OCI-LY3 (cell line): ENCODE measurements around the gene MCTP2.

Source experiments
- EZH2phosphoT487 ChIP-seq: fragments of 200-600 bp; shearing (Covaris generic); IDR thresholded peaks from 2 replicates; pipeline ENCODE4 v1.6.1; 2018; ENCODE audit warnings: antibody characterized with exemption, mixed run types, low read depth
- TF ChIP-seq, protein P1 (sequence below): fragments of 200-600, 300-600 bp; sonication (generic); IDR thresholded peaks from 2 replicates; pipeline ENCODE4 v1.5.1; 2014; ENCODE audit warnings: antibody characterized with exemption, low read length, low read depth

DNA sequence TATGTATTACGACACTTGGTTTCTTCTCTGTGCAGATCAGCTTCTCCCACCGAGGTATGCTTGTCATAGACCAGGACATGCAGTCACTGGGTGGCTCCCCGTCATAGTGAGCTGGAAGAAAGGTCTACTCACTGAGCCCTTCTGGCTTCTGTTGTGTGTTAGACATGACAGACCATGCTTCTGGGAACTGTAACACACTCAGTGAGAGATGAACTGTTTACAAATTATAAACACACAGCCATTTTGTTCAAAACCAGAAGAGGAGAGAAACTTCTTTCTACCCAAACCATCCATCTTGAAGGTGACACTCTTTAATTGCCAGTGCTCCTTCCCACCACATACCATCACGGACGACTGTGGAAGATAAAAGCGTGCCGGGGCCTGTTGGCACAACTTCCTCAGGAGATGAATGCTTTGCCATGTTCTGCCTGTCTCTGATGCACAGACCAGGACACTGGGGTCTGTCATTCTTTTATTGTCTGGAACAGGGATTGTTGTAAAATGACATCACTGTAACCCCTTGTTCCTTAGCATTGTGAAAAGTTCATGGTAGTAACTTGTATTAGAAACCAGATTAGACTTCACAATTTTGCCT, 214.3 kb downstream of the MCTP2 start:
- TF ChIP-seq, protein P1, sequence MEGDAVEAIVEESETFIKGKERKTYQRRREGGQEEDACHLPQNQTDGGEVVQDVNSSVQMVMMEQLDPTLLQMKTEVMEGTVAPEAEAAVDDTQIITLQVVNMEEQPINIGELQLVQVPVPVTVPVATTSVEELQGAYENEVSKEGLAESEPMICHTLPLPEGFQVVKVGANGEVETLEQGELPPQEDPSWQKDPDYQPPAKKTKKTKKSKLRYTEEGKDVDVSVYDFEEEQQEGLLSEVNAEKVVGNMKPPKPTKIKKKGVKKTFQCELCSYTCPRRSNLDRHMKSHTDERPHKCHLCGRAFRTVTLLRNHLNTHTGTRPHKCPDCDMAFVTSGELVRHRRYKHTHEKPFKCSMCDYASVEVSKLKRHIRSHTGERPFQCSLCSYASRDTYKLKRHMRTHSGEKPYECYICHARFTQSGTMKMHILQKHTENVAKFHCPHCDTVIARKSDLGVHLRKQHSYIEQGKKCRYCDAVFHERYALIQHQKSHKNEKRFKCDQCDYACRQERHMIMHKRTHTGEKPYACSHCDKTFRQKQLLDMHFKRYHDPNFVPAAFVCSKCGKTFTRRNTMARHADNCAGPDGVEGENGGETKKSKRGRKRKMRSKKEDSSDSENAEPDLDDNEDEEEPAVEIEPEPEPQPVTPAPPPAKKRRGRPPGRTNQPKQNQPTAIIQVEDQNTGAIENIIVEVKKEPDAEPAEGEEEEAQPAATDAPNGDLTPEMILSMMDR = no peak
- TF ChIP-seq EZH2phosphoT487 = no peak
